Smooth muscle cell (in vitro differentiated cells): Measurements from ENCODE around the gene DPM3. TPM values are rescaled to one million over a fixed set of nuclear protein-coding genes. Genes with fewer than 3 reads are reported as not detected.
A peak's percentile ranks its signal among the peaks of the same experiment; 100 is the strongest.

Source experiments
- DNase-seq: peaks from one replicate; lab custom pipeline; 2025; ENCODE audit not compliant: unreplicated experiment; lab: John Stamatoyannopoulos, UW
- H2AFZ ChIP-seq: fragments of 200-600 bp; sonication (generic); 2 replicates; pipeline ENCODE4 v1.6.0; 2016; ENCODE audit warnings: antibody characterized with exemption, low read depth, mild to moderate bottlenecking
- H3F3A ChIP-seq: fragments of 200-600 bp; sonication (generic); 2 replicates; pipeline ENCODE4 v1.6.0; 2017; ENCODE audit warnings: antibody characterized with exemption, low read depth
- H3K27ac ChIP-seq: fragments of 200-600 bp; sonication (generic); 2 replicates; pipeline ENCODE4 v1.5.1; 2016; ENCODE audit warnings: low read depth, mild to moderate bottlenecking
- H3K27me3 ChIP-seq: fragments of 200-600 bp; sonication (generic); 2 replicates; pipeline ENCODE4 v1.6.1; 2016; ENCODE audit warnings: low read depth, mild to moderate bottlenecking
- H3K36me3 ChIP-seq: fragments of 200-600 bp; sonication (generic); 2 replicates; pipeline ENCODE4 v1.5.1; 2016; ENCODE audit warnings: low read depth
- H3K4me1 ChIP-seq: fragments of 200-600 bp; sonication (generic); 2 replicates; pipeline ENCODE4 v1.5.1; 2016; ENCODE audit warnings: low read depth
- H3K4me2 ChIP-seq: fragments of 200-600 bp; sonication (generic); 2 replicates; pipeline ENCODE4 v1.6.0; 2016; ENCODE audit warnings: mild to moderate bottlenecking
- H3K4me3 ChIP-seq: fragments of 200-600 bp; sonication (generic); 2 replicates; pipeline ENCODE4 v1.5.1; 2016; ENCODE audit warnings: mild to moderate bottlenecking
- H3K79me2 ChIP-seq: fragments of 200-600 bp; sonication (generic); 2 replicates; pipeline ENCODE4 v1.6.0; 2016; ENCODE audit warnings: low read depth, mild to moderate bottlenecking
- H3K9ac ChIP-seq: fragments of 200-600 bp; sonication (generic); 2 replicates; pipeline ENCODE4 v1.6.0; 2016; ENCODE audit warnings: low read depth
- H3K9me3 ChIP-seq: fragments of 200-600 bp; sonication (generic); replicated peaks from 2 replicates; pipeline ENCODE4 v1.5.1; 2016; ENCODE audit warnings: low read depth
- H4K20me1 ChIP-seq: fragments of 200-600 bp; sonication (generic); 2 replicates; pipeline ENCODE4 v1.6.0; 2016; ENCODE audit warnings: low read depth
- whole genome bisulfite sequencing: methylation state at CpG from one replicate; pipeline ENCODE4 v1.1.7; 2016; ENCODE audit warnings: low lambda C conversion rate; 5-methylcytosine and 5-hydroxymethylcytosine counted together
- polyA plus RNA-seq: library from polyadenylated mRNA; unstranded; fragments of >200 nt; fragmentation: Nextera tagmentation; extraction: Ambion mirVana; gene quantifications from 2 replicates; pipeline ENCODE4 v1.2.1, GENCODE V29; 2016
- total RNA-seq: library from RNA; depleted of rRNA; stranded (reverse); fragments of >200 nt; gene quantifications from 2 replicates; pipeline ENCODE4 v1.2.3, GENCODE V29; 2014
- TF ChIP-seq, protein P1 (sequence below): fragments of 200-600 bp; sonication (generic); IDR thresholded peaks from 2 replicates; pipeline ENCODE4 v1.5.1; 2017; ENCODE audit warnings: borderline replicate concordance, mild to moderate bottlenecking, antibody characterized with exemption; ENCODE audit not compliant: insufficient read depth, poor library complexity, severe bottlenecking

Gene DPM3
- total and polyA plus RNA-seq, 2 experiments from 2014 or later = 69.1 to 75.8 TPM

DNA sequence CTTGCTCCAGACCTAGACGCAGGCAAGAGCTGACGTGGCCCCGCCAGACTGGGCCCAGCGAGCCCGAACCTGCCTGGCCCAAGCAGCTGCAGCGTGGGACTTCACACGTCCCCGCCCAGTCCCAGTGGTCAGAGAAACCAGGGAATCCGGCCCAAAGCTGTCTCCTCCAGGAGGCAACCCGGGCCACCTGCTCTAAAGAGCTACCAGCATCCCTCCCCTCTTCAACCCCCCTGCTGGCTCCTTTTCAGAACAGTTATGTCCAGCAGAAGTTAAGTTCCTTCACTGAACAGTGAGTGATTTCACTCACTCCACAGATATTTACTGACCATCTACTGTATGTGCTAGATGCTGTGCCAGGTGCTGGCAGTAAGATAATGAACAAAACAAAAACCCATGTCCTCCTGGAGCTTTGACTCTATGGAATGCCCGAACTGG is 14.8 kb downstream of the DPM3 start:
- no peaks in the 10 kb centered on the region for H3K36me3 ChIP-seq
- no peak overlapping the region for H3K27ac ChIP-seq
- DNase-seq = no peak
- TF ChIP-seq, protein P1, sequence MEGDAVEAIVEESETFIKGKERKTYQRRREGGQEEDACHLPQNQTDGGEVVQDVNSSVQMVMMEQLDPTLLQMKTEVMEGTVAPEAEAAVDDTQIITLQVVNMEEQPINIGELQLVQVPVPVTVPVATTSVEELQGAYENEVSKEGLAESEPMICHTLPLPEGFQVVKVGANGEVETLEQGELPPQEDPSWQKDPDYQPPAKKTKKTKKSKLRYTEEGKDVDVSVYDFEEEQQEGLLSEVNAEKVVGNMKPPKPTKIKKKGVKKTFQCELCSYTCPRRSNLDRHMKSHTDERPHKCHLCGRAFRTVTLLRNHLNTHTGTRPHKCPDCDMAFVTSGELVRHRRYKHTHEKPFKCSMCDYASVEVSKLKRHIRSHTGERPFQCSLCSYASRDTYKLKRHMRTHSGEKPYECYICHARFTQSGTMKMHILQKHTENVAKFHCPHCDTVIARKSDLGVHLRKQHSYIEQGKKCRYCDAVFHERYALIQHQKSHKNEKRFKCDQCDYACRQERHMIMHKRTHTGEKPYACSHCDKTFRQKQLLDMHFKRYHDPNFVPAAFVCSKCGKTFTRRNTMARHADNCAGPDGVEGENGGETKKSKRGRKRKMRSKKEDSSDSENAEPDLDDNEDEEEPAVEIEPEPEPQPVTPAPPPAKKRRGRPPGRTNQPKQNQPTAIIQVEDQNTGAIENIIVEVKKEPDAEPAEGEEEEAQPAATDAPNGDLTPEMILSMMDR = no peak
- 49% methylated on average over 11 of the region's 11 CpGs for WGBS
- H3F3A ChIP-seq = no peaks in the 10 kb centered on the region
- H3K9ac ChIP-seq = no peak overlapping the region
- H3K4me2 ChIP-seq = peak overlapping the region; percentile 88
- peaks cover 5% of the 10 kb centered on the region for H3K27me3 ChIP-seq
- H4K20me1 ChIP-seq = no peaks in the 10 kb centered on the region
- H3K4me3 ChIP-seq = no peak overlapping the region
- H3K4me1 ChIP-seq = peaks cover 40% of the 10 kb centered on the region
- H3K9me3 ChIP-seq = no peaks in the 10 kb centered on the region
- H2AFZ ChIP-seq = no peak overlapping the region
- H3K79me2 ChIP-seq = peaks cover 8% of the 10 kb centered on the region

DNA sequence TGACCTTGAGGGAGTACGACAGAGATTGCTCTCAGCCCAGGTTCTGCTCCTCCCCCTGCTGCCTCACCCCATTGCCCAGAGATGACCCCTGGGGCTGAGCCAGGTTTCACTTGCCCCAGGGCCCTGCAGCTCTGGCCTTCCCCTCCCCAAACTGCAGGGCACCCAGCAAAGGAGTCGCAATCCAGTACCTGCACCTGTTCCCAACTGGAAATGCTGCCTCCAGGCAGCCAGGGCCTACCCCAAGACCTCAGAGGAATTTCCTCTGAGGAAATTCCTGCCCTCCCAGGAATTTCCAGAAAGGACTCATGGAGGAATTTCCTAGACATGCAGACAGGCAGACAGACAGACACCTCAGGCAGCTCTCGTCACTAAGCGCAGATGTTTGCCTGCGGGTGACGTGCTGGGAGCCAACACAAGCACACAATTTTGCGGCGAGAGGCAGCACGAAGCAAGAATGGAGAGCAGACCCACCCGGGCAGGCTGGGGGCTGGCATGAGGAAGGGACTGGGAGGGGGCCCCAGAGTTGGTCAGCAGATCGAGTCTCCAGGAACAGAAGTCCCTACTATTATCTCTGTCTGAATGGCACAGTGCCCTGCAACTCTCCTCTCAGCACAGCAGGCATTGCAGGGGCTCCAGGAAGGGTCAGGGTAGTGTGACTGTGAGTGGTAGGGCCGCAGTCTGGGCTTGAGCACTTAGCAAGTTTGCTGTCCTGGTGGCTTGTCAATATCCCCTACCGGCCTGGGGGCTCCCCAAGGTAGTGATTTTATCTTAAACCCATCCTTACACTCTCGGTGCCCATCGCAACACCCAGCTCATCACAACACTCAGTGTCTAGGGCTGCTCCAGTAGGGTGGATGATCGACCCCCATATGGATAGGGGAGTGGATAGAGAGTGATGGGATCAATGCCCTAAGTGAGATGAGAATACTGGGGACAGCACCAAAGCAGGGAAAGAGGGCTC is 15.5 kb downstream of the DPM3 start:
- WGBS = 54% methylated on average over 16 of the region's 16 CpGs
- H3K27ac ChIP-seq = peak overlapping the region; percentile 19
- no peak overlapping the region for H3K4me3 ChIP-seq
- H2AFZ ChIP-seq = no peak overlapping the region
- peaks cover 5% of the 10 kb centered on the region for H3K27me3 ChIP-seq
- no peaks in the 10 kb centered on the region for H3K36me3 ChIP-seq
- H3F3A ChIP-seq = no peaks in the 10 kb centered on the region
- peaks cover 35% of the 10 kb centered on the region for H3K4me1 ChIP-seq
- H3K79me2 ChIP-seq = peaks cover 8% of the 10 kb centered on the region
- no peak for DNase-seq
- no peak overlapping the region for H3K9ac ChIP-seq
- no peaks in the 10 kb centered on the region for H3K9me3 ChIP-seq
- TF ChIP-seq, protein P1 = no peak
- no peak overlapping the region for H3K4me2 ChIP-seq
- H4K20me1 ChIP-seq = no peaks in the 10 kb centered on the region

DNA sequence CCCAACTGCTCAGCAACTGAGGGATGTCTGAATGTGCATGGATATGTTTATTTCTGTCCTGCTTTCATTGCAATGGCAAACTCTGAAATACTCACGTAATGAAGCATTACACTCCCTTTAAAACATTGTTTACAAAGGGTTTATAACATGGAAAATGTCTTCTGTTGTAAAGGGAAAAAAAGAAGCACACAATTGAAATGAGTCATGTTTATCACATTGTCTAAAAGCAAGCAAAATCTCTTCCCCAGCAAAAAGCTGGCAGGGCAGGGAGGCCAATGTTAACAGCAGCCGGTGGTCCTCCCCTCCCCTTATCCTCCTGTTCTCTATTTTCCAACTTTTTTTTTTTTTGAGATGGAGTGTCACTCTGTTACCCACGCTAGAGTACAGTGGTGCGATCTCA is 16.5 kb downstream of the DPM3 start:
- Histone ChIP-seq H3K4me1 (peaks cover 27% of the 10 kb centered on the region), H3K27ac (no peak overlapping the region), H3K36me3 (no peaks in the 10 kb centered on the region), H3F3A (no peaks in the 10 kb centered on the region), H3K4me3 (no peak overlapping the region), H3K9ac (no peak overlapping the region), H3K79me2 (peaks cover 8% of the 10 kb centered on the region), H2AFZ (no peak overlapping the region), H3K9me3 (no peaks in the 10 kb centered on the region), H3K27me3 (peaks cover 10% of the 10 kb centered on the region), H4K20me1 (no peaks in the 10 kb centered on the region), H3K4me2 (no peak overlapping the region)
- WGBS = 77% methylated on average over 4 of the region's 4 CpGs
- TF ChIP-seq, protein P1 = no peak
- DNase-seq = no peak

DNA sequence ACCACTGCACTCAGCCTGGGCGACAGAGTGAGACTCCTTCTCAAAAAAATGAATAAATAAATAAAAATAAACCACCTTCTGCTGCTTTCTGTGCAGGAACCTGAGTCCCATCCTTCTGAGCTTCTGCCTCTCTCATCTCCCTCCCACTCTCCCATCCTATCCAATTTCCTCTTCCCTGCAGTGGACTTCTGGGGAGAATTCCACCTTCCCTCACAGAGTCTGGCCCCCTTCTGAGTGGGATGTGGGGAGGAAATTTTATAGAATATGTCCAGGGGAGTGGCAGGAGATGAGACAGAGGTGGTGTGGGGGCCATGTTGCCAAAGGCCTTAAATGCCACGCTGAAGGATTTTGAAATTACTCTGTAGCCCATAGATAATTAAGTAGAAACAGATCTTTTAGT is 18.0 kb downstream of the DPM3 start:
- Histone ChIP-seq H3K9ac (no peak overlapping the region), H3K4me2 (no peak overlapping the region), H3K4me1 (peaks cover 18% of the 10 kb centered on the region), H3K4me3 (no peak overlapping the region), H2AFZ (no peak overlapping the region), H3K36me3 (no peaks in the 10 kb centered on the region), H3F3A (no peaks in the 10 kb centered on the region), H3K27me3 (peaks cover 11% of the 10 kb centered on the region), H3K79me2 (no peaks in the 10 kb centered on the region), H3K9me3 (no peaks in the 10 kb centered on the region), H4K20me1 (no peaks in the 10 kb centered on the region), H3K27ac (no peak overlapping the region)
- WGBS = 86% methylated on average over 2 of the region's 2 CpGs
- TF ChIP-seq, protein P1 = no peak
- no peak for DNase-seq
